D721Med (cell line): ENCODE measurements around the gene ATAD2B.

Experiments
- DNase-seq: peaks from one replicate; pipeline ENCODE4 v3.0.0; 2011; ENCODE audit warnings: low spot score; ENCODE audit not compliant: insufficient read length
- FAIRE-seq: peaks from 2 replicates; lab custom pipeline; 2011; peaks lifted over from hg19 to GRCh38; lab: Jason Lieb, UNC
- CTCF ChIP-seq: IDR thresholded peaks from 2 replicates; pipeline ENCODE4 v1.5.1; 2012; ENCODE audit warnings: mild to moderate bottlenecking, control low read depth; ENCODE audit not compliant: insufficient read depth; ENCODE audit errors: missing control alignments

The ATAD2B gene

GRCh38 chr2:23944527-23944926 is 17.6 kb upstream of the ATAD2B start:
- no peak for TF ChIP-seq CTCF
- FAIRE-seq (no peak), DNase-seq (no peak)

DNA sequence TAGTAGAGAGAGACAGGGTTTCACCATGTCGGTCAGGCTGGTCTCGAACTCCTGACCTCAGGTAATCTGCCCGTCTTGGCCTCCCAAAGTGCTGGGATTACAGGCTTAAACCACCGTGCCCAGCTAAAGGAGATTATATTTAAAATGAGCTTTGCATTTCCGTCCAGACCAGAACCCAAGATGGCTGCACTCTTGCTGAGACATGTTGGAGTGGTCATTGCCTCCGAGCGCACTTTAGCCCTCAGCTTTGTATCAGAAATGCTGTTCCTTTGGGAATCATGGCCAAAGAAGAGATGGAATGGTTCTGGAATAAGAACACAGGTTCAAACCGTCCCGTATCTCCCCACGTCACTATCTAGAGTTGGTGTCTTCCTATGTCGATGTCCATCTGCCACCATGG is 16.7 kb upstream of the ATAD2B start:
- no peak for TF ChIP-seq CTCF
- FAIRE-seq: no peak
- DNase-seq: no peak

DNA sequence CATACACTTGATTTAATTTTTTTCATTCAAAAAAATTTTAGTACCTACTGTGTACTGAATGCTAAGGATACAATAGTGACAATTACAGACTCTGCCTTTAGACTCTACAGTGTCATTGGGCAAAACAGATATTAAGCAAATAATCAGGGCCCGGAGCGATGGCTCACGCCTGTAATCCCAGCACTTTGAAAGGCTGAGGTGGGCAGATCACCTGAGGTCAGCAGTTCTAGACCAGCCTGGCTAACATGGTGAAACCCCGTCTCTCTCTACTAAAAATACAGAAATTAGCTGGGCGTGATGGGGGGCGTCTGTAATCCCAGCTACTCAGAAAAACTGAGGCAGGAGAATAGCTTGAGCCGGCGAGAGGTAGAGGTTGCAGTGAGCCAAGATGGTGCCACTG is 14.7 kb upstream of the ATAD2B start:
- FAIRE-seq: no peak
- no peak for TF ChIP-seq CTCF

GRCh38 chr2:23940718-23941620 is 14.0 kb upstream of the ATAD2B start:
- FAIRE-seq: no peak

More for the DNA sequence above, 14.7 kb upstream of the ATAD2B start:
- DNase-seq: no peak

DNA sequence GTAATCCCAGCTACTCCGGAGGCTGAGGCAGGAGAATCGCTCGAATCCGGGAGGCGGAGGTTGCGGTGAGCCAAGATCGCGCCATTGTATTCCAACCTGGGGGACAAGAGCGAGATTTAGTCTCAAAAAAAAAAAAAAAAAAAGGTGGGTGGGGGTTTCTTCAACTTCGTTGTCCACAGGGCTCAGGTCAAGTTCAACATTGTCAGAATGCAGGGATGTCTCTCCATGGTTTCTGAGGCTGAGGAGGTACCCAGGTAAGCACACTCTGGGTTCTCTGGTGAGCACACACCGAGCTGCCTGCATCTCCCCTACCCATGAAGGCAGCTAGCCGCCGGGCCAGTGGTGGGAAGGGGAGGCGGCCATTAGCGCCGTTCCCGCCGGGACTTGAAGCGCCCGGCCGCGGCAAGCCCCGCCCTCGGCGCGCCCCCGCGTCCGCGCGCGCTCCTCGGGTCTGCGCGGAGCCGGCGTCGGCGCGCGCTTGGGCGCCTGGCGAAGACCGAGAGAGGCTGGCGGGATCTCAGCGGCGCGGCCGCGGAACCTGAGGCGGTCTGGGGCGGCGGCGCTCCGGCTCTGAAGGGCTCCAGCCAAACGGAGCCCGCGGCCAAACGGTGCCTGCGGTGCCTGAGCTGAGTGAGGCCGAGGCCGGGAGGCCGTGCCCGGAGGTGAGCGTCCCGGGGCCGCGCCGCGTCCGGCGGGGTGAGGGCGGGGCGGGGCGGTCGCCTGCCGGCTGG is 13.2 kb upstream of the ATAD2B start, which contains the start of gene UBXN2A:
Gene UBXN2A, plus strand, starts transcription at position 477 of the 731 bp plus-strand sequence. CDS start 17,852 bp downstream, outside the sequence.
- TF ChIP-seq CTCF: no peak
- FAIRE-seq: no peak
- DNase-seq: peak; percentile 81

More at GRCh38 chr2:23940718-23941620, 14.0 kb upstream of the ATAD2B start:
- TF ChIP-seq CTCF: no peak
- DNase-seq: no peak

DNA sequence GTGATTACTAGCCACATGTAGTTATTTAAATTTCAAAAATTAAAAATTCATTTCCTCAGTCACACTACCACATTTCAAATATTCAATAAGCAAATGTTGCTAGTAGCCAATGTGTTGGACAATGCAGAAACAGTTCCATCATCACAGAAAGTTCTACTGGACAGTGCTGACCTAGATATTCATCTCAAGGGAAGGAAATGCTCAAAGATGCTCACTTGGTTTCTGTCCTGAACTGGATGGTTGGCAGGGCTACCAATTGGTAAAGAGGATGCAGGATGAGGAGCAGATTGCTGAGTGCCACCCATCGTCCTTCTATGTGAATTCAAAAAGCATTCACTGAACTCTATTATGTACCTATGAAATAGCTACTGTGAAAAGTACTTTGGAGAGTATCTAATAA is 7.3 kb upstream of the ATAD2B start:
- DNase-seq: no peak
- FAIRE-seq: no peak
- TF ChIP-seq CTCF: no peak
